ENCODE results near the gene CCDC160. TPM values are rescaled to one million over a fixed set of nuclear protein-coding genes. Genes with fewer than 3 reads are reported as not detected.
A peak's percentile ranks its signal among the peaks of the same experiment; 100 is the strongest.

Gene CCDC160
- total RNA-seq, 1 donor from 2014 or later, result 21.6 TPM

DNA sequence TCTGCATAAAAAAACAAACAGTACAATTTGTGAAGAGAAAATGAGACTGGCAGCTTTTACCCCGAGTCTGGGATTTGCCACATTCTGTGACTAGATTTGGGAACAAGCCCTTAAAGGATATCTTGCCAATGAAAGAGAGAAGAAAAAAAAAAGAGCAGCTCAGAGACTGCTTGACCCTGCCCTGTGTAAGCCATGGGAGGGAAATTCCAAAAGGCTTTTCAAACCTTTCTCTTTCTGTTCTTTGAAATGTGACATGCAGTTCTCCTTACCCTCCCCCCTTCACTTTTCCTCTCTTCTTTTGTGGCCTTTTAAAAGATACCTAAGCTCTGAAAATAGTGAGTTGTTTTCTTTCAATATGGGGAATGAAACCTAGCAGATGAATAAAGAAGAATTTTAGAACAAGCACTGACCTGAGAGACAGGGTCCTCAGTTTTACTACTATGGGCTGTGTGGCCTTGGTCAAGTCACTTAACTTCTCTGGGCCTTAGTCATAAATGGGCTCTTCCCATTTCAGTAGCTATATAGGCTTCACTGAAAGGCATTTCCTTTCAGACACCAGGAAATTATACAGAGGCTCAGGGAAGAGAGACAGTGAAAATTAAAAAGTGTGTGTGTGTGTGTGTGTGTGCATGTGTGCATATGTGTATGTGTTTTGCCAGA is 5.1 kb downstream of the CCDC160 start:
- H3K4me2 ChIP-seq, result peak overlapping the region; percentile 76
- no peak for TF ChIP-seq EZH2 (IDR thresholded peaks at IDR 0.05)
- TF ChIP-seq EZH2phosphoT487 (IDR thresholded peaks at IDR 0.05), result no peak
- TF ChIP-seq CTCF (IDR thresholded peaks at IDR 0.05), result no peak
- peaks cover 76% of the 10 kb centered on the region for H3K4me1 Mint-ChIP-seq
- peaks cover 29% of the 10 kb centered on the region for H3K36me3 Mint-ChIP-seq
- H3K27me3 ChIP-seq, result no peaks in the 10 kb centered on the region
- peaks cover 8% of the 10 kb centered on the region for H3K27me3 Mint-ChIP-seq (ENCODE audit: insufficient read depth, low read depth)
- peak overlapping the region; percentile 62 for H3K27ac ChIP-seq
- H2AFZ ChIP-seq (replicated peaks), result no peak overlapping the region
- peaks cover 37% of the 10 kb centered on the region for H3F3A ChIP-seq (ENCODE audit: low read depth)
- H3K36me3 ChIP-seq, result peaks cover 6% of the 10 kb centered on the region
- peak; percentile 60 for DNase-seq (ENCODE audit: low spot score)
- peak overlapping the region; percentile 63 for H3K4me3 Mint-ChIP-seq
- H3K9me3 ChIP-seq (ENCODE audit: low read depth), result no peaks in the 10 kb centered on the region
- H3K9ac ChIP-seq, result no peak overlapping the region
- peaks cover 13% of the 10 kb centered on the region for H4K20me1 ChIP-seq (ENCODE audit: low read depth)
- peak overlapping the region; percentile 25 for H3K4me3 ChIP-seq
- no peaks in the 10 kb centered on the region for H3K9me3 Mint-ChIP-seq
- peak overlapping the region; percentile 55 for H3K27ac Mint-ChIP-seq
- peaks cover 37% of the 10 kb centered on the region for H3K4me1 ChIP-seq
- peaks cover 66% of the 10 kb centered on the region for H3K79me2 ChIP-seq (ENCODE audit: low read depth)

DNA sequence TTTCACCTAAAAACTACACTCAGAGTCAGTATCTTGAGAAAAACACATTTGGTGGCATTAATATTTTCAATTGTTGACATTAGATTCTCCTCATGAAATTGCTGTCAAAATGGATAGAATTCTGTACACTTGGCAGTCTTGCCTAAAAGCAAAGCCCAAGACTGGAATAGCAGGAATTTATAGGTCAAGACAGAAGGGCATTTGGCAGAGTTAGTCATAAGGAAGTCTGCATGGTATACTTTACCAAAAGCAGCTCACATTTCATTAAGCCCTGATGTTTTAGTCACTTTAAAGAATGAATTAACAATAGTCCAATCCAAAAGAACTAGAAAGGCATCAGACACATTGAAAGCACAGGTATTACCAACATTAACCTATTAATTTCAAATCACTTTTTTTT is 7.1 kb downstream of the CCDC160 start:
- no peak overlapping the region for H3K4me3 Mint-ChIP-seq

GRCh38 chrX:134246282-134246681 is 9.3 kb downstream of the CCDC160 start:
- H3K4me2 ChIP-seq, result no peak overlapping the region
- no peak overlapping the region for H3K9ac ChIP-seq
- DNase-seq (ENCODE audit: low spot score), result peak; percentile 49
- Mint-ChIP-seq H3K4me1 (peaks cover 67% of the 10 kb centered on the region), H3K27me3 (ENCODE audit: insufficient read depth, low read depth) (peaks cover 3% of the 10 kb centered on the region), H3K9me3 (no peaks in the 10 kb centered on the region), H3K36me3 (peaks cover 28% of the 10 kb centered on the region), H3K4me3 (peak overlapping the region; percentile 44), H3K27ac (peak overlapping the region; percentile 50)
- H3K4me3 ChIP-seq, result no peak overlapping the region
- H3K9me3 ChIP-seq (ENCODE audit: low read depth), result no peaks in the 10 kb centered on the region
- H3K79me2 ChIP-seq (ENCODE audit: low read depth), result peaks cover 26% of the 10 kb centered on the region
- H3K27ac ChIP-seq, result no peak overlapping the region
- H2AFZ ChIP-seq (replicated peaks), result no peak overlapping the region
- peak; percentile 20 for TF ChIP-seq CTCF (IDR thresholded peaks at IDR 0.05)
- no peak for TF ChIP-seq EZH2phosphoT487 (IDR thresholded peaks at IDR 0.05)
- TF ChIP-seq EZH2 (IDR thresholded peaks at IDR 0.05), result no peak
- H3K4me1 ChIP-seq, result peaks cover 13% of the 10 kb centered on the region
- H3K27me3 ChIP-seq, result no peaks in the 10 kb centered on the region
- peaks cover 6% of the 10 kb centered on the region for H3K36me3 ChIP-seq
- peaks cover 6% of the 10 kb centered on the region for H3F3A ChIP-seq (ENCODE audit: low read depth)
- H4K20me1 ChIP-seq (ENCODE audit: low read depth), result peaks cover 13% of the 10 kb centered on the region

More for the DNA sequence above, 7.1 kb downstream of the CCDC160 start:
- peaks cover 5% of the 10 kb centered on the region for H3K27me3 Mint-ChIP-seq (ENCODE audit: insufficient read depth, low read depth)
- peaks cover 47% of the 10 kb centered on the region for H3K79me2 ChIP-seq (ENCODE audit: low read depth)
- no peak overlapping the region for H2AFZ ChIP-seq (replicated peaks)
- no peak overlapping the region for H3K9ac ChIP-seq
- DNase-seq (ENCODE audit: low spot score), result no peak
- H3K9me3 ChIP-seq (ENCODE audit: low read depth), result no peaks in the 10 kb centered on the region
- H3K27me3 ChIP-seq, result no peaks in the 10 kb centered on the region
- no peak overlapping the region for H3K27ac ChIP-seq
- peaks cover 13% of the 10 kb centered on the region for H4K20me1 ChIP-seq (ENCODE audit: low read depth)
- no peak overlapping the region for H3K4me2 ChIP-seq
- no peaks in the 10 kb centered on the region for H3K9me3 Mint-ChIP-seq
- H3K4me1 ChIP-seq, result peaks cover 31% of the 10 kb centered on the region
- peaks cover 28% of the 10 kb centered on the region for H3K36me3 Mint-ChIP-seq
- no peak overlapping the region for H3K27ac Mint-ChIP-seq
- peaks cover 28% of the 10 kb centered on the region for H3F3A ChIP-seq (ENCODE audit: low read depth)
- no peak for TF ChIP-seq EZH2 (IDR thresholded peaks at IDR 0.05)
- no peak for TF ChIP-seq EZH2phosphoT487 (IDR thresholded peaks at IDR 0.05)
- TF ChIP-seq CTCF (IDR thresholded peaks at IDR 0.05), result no peak
- H3K36me3 ChIP-seq, result peaks cover 6% of the 10 kb centered on the region
- H3K4me1 Mint-ChIP-seq, result peaks cover 80% of the 10 kb centered on the region
- H3K4me3 ChIP-seq, result no peak overlapping the region

Data from neural progenitor cell (in vitro differentiated cells).